Stimulated activated CD8-positive, alpha-beta memory T cell treated with anti-CD3 and anti-CD28 coated beads, Interleukin-4, amount 100 ng/mL, for 1 hour (primary cell): ENCODE results near the gene HAVCR1.

Experiments used
- DNase-seq, 2 donors: peaks; one replicate each; pipeline ENCODE4 v3.0.0-alpha.2; 2020; ENCODE audit warnings: low read depth in 2 of 2, low spot score in 1 of 2

The HAVCR1 gene

DNA sequence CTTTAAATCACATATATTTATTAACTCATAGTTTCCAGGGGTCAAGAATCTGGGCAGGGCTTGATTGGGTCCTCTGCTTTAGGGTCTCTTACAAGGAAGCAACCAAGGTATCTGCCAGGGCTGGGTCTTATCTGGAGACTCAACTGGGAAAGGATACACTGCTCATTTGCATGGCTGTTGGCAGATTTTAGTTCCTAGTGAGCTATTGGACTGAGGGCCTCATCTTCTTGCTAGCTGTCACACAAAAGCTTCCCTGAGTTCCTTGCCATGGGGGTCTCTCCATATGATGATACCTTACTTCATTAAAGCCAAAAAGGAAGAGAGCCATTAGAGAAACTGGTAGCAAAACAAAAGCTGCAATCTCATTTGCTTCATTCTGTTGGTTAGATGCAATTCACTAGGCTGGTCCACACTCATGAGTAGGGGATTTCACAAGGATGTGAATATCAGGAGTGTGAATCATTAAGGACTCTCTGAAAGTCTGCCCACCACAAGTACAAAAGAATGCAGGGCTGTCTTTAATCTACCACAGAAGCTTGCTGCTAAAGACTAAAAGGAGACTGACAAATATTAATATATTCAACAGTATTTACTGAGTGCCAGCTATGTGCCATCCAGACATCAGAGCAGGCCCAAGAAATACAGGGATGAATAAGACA, 53.9 kb downstream of the HAVCR1 start:
- DNase-seq = no peak

DNA sequence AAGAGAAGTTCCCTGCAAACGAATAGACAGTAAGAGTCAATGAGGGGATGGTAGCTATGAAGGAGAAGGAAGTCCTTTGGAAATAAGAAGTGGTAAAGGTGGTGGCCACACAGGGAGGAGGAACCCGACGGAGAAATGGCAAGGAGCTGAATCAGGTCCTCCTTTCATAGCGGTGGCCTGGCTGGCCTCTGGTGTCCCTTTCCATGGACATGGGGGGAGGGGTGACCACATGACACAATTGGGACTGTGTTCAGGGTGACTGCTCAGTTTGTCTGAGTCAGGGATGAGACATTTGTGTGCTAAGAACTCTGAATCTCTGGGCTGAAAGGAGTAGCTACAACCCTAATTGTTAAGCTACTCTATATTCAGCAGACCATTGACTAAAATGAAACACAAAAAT, 67.2 kb downstream of the HAVCR1 start:
- no peak for DNase-seq

DNA sequence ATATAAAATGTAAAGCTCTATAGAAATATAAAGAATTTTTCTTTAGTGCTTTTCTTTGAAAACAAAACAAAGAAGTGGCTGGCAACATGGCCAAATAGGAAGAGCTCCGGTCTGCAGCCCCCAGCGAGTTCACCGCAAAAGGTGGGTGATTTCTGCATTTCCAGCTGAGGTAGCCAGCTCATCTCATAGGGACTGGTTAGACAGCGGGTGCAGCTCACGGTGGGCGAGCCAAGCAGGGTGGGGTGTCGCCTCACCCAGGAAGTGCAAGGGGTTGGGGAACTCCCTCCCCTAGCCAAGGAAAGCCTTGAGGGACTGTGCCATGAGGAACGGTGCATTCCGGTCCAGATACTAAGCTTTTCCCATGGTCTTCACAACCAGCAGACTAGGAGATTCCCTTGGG, 74.9 kb downstream of the HAVCR1 start:
- no peak for DNase-seq

DNA sequence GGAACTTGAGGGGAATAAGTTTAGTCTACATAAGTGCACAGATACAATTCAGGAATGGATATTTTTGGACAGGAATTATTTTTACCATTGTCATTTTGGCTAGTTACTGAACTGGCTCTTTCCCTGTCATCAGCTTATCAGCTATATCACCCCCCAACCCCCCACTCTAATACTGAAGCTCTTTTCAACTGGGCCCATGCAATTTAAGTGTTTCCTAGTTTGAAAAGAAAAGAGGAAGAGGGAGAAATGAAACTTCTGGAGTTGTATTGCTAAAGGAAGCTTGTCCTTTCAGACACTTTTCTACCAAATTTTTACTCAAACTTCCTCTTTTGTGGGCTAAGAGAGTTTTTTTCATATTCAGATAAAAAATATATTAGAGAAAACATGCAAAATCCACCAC, 77.4 kb downstream of the HAVCR1 start:
- no peak for DNase-seq
